Chondrocyte (in vitro differentiated cells): ENCODE data around the gene ACER3. TPM values are rescaled to one million over a fixed set of nuclear protein-coding genes. Genes with fewer than 3 reads are reported as not detected.

Experiments
- DNase-seq: peaks from one replicate; pipeline ENCODE4 v3.0.0; 2021; ENCODE audit warnings: mixed read lengths, low spot score
- H3K27ac Mint-ChIP-seq: one replicate; pipeline ENCODE4 v1.8.0; 2021; ENCODE audit warnings: mild to moderate bottlenecking, moderate library complexity, mixed read lengths; ENCODE audit not compliant: unreplicated experiment
- H3K27me3 Mint-ChIP-seq: 2 replicates; pipeline ENCODE4 v1.8.0; 2021; ENCODE audit warnings: low read depth, mixed read lengths
- H3K36me3 Mint-ChIP-seq: 2 replicates; pipeline ENCODE4 v1.8.0; 2021; ENCODE audit warnings: low read depth, mixed read lengths
- H3K4me1 Mint-ChIP-seq: 2 replicates; pipeline ENCODE4 v1.8.0; 2021; ENCODE audit warnings: low read depth, mild to moderate bottlenecking, mixed read lengths
- H3K4me3 Mint-ChIP-seq: one replicate; pipeline ENCODE4 v1.8.0; 2021; ENCODE audit warnings: mild to moderate bottlenecking, moderate library complexity, mixed read lengths; ENCODE audit not compliant: unreplicated experiment
- H3K9me3 Mint-ChIP-seq: 2 replicates; pipeline ENCODE4 v1.8.0; 2021; ENCODE audit warnings: low read depth, mixed read lengths
- CTCF ChIP-seq: fragments of 200-600 bp; sonication (generic); IDR thresholded peaks from 2 replicates; pipeline ENCODE4 v1.5.0; 2021; ENCODE audit warnings: antibody characterized with exemption, mild to moderate bottlenecking, moderate library complexity
- total RNA-seq: library from RNA; stranded (reverse); gene quantifications from 3 replicates; pipeline ENCODE4 v1.2.1, GENCODE V29; 2021

ACER3 gene
- total RNA-seq, 1 donor from 2014 or later, result 17.9 TPM

- H3K27ac Mint-ChIP-seq, result no peak overlapping the region
- no peak for TF ChIP-seq CTCF
- no peaks in the 10 kb centered on the region for H3K9me3 Mint-ChIP-seq
- DNase-seq, result no peak
- no peaks in the 10 kb centered on the region for H3K27me3 Mint-ChIP-seq
- peaks cover 12% of the 10 kb centered on the region for H3K4me1 Mint-ChIP-seq
- peaks cover 2% of the 10 kb centered on the region for H3K36me3 Mint-ChIP-seq
- no peak overlapping the region for H3K4me3 Mint-ChIP-seq
Observed at GRCh38 chr11:76863196-76863777, 2.6 kb downstream of the ACER3 start.

GRCh38 chr11:76872959-76873827 lies 12.5 kb downstream of the ACER3 start:
- TF ChIP-seq CTCF, result no peak
- no peaks in the 10 kb centered on the region for H3K27me3 Mint-ChIP-seq
- H3K4me1 Mint-ChIP-seq, result no peaks in the 10 kb centered on the region
- H3K36me3 Mint-ChIP-seq, result peaks cover 2% of the 10 kb centered on the region
- H3K4me3 Mint-ChIP-seq, result no peak overlapping the region
- no peaks in the 10 kb centered on the region for H3K9me3 Mint-ChIP-seq
- H3K27ac Mint-ChIP-seq, result no peak overlapping the region
- no peak for DNase-seq

DNA sequence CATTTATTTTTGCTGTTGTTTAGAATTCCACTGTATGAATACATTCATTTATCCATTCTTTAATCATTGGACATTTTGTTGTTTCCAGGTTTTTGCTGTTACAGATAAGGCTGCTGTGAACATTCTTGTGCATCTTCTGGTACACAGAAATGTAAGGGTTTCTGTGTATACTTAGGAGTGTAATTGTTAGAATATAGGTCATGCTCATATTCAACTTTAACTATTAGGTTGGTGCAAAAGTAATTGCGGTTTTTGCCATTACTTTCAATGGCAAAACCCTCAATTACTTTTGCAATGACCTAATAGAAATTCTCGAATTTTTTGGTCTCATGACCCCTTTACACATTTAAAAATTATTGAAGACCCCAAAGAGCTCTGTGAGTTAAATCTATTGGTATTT lies 17.3 kb downstream of the ACER3 start:
- H3K4me1 Mint-ChIP-seq, result peaks cover 11% of the 10 kb centered on the region
- no peak for TF ChIP-seq CTCF
- no peaks in the 10 kb centered on the region for H3K27me3 Mint-ChIP-seq
- DNase-seq, result no peak
- H3K4me3 Mint-ChIP-seq, result no peak overlapping the region
- H3K27ac Mint-ChIP-seq, result no peak overlapping the region
- peaks cover 3% of the 10 kb centered on the region for H3K36me3 Mint-ChIP-seq
- peaks cover 3% of the 10 kb centered on the region for H3K9me3 Mint-ChIP-seq

DNA sequence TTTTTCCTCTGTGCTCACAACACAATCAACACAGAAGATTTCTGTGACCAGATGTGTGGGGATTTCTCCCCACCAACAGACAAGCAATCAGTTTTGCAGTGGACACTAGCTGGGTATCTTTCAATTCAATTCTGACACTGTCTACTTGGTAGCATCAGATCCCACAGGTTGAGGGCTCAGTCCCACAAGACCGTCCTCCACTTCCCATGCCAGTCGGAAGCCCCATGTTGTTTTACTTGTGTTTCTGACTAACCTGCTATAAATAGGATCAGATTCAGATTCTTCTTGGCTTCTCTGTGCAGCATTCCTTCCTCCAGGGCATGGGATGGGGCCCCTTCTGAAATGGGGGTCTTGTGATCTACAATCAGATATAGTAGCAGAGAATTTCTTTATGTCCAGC lies 19.6 kb downstream of the ACER3 start:
- Mint-ChIP-seq H3K36me3 (peaks cover 3% of the 10 kb centered on the region), H3K9me3 (peaks cover 3% of the 10 kb centered on the region), H3K4me1 (peaks cover 13% of the 10 kb centered on the region), H3K27me3 (no peaks in the 10 kb centered on the region), H3K27ac (peak overlapping the region; percentile 89), H3K4me3 (no peak overlapping the region)
- DNase-seq, result no peak
- TF ChIP-seq CTCF, result peak; percentile 66

GRCh38 chr11:76880956-76881355 lies 20.2 kb downstream of the ACER3 start:
- H3K4me1 Mint-ChIP-seq, result peaks cover 15% of the 10 kb centered on the region
- no peaks in the 10 kb centered on the region for H3K27me3 Mint-ChIP-seq
- no peak for TF ChIP-seq CTCF
- peaks cover 3% of the 10 kb centered on the region for H3K9me3 Mint-ChIP-seq
- no peak overlapping the region for H3K4me3 Mint-ChIP-seq
- H3K27ac Mint-ChIP-seq, result no peak overlapping the region
- DNase-seq, result no peak
- peaks cover 3% of the 10 kb centered on the region for H3K36me3 Mint-ChIP-seq
